ENCODE data around the gene UBR4.

The UBR4 gene

GRCh38 chr1:19076841-19077616, 133.0 kb downstream of the UBR4 start:
- Histone ChIP-seq H3K4me3 (ENCODE audit: low read length) (no peak overlapping the region), H3K36me3 (ENCODE audit: control insufficient read depth, low read length) (peaks cover 85% of the 10 kb centered on the region), H3F3A (ENCODE audit: control insufficient read depth, insufficient read depth) (no peaks in the 10 kb centered on the region), H4K20me1 (ENCODE audit: control insufficient read depth, insufficient read depth, low read depth, low read length) (no peaks in the 10 kb centered on the region), H3K4me2 (ENCODE audit: low read length) (no peak overlapping the region), H3K9me2 (replicated peaks; ENCODE audit: control insufficient read depth, low read length) (no peaks in the 10 kb centered on the region), H3K4me1 (ENCODE audit: control insufficient read depth, low read length) (no peaks in the 10 kb centered on the region), H3K27ac (ENCODE audit: low read depth, low read length) (no peak overlapping the region), H3K9me3 (ENCODE audit: control insufficient read depth, insufficient read depth, low read length) (no peaks in the 10 kb centered on the region), H3K79me2 (ENCODE audit: control insufficient read depth, low read length) (no peaks in the 10 kb centered on the region), H3K27me3 (ENCODE audit: control insufficient read depth, low read length) (no peaks in the 10 kb centered on the region)
- TF ChIP-seq EZH2phosphoT487 (IDR thresholded peaks at IDR 0.05; ENCODE audit: borderline replicate concordance, low read length) (no peak), CTCF (IDR thresholded peaks at IDR 0.05; ENCODE audit: low read depth, low read length, poor library complexity, severe bottlenecking) (no peak)

GRCh38 chr1:19074902-19075721, 135.0 kb downstream of the UBR4 start:
- Histone ChIP-seq H3K27ac (ENCODE audit: low read depth, low read length) (no peak overlapping the region), H3K4me1 (ENCODE audit: control insufficient read depth, low read length) (no peaks in the 10 kb centered on the region), H3F3A (ENCODE audit: control insufficient read depth, insufficient read depth) (no peaks in the 10 kb centered on the region), H3K79me2 (ENCODE audit: control insufficient read depth, low read length) (no peaks in the 10 kb centered on the region), H3K9me3 (ENCODE audit: control insufficient read depth, insufficient read depth, low read length) (no peaks in the 10 kb centered on the region), H3K4me3 (ENCODE audit: low read length) (no peak overlapping the region), H3K36me3 (ENCODE audit: control insufficient read depth, low read length) (peaks cover 66% of the 10 kb centered on the region), H3K27me3 (ENCODE audit: control insufficient read depth, low read length) (no peaks in the 10 kb centered on the region), H4K20me1 (ENCODE audit: control insufficient read depth, insufficient read depth, low read depth, low read length) (no peaks in the 10 kb centered on the region), H3K9me2 (replicated peaks; ENCODE audit: control insufficient read depth, low read length) (no peaks in the 10 kb centered on the region), H3K4me2 (ENCODE audit: low read length) (no peak overlapping the region)
- TF ChIP-seq EZH2phosphoT487 (IDR thresholded peaks at IDR 0.05; ENCODE audit: borderline replicate concordance, low read length) (no peak), CTCF (IDR thresholded peaks at IDR 0.05; ENCODE audit: low read depth, low read length, poor library complexity, severe bottlenecking) (no peak)

- TF ChIP-seq CTCF (IDR thresholded peaks at IDR 0.05; ENCODE audit: low read depth, low read length, poor library complexity, severe bottlenecking): no peak
- TF ChIP-seq EZH2phosphoT487 (IDR thresholded peaks at IDR 0.05; ENCODE audit: borderline replicate concordance, low read length): no peak
- H3K36me3 ChIP-seq (ENCODE audit: control insufficient read depth, low read length): peaks cover 59% of the 10 kb centered on the region
Observed at GRCh38 chr1:19074361-19074901, 135.6 kb downstream of the UBR4 start.

More at GRCh38 chr1:19074361-19074901, 135.6 kb downstream of the UBR4 start:
- Histone ChIP-seq H3K27ac (ENCODE audit: low read depth, low read length) (no peak overlapping the region), H3K9me3 (ENCODE audit: control insufficient read depth, insufficient read depth, low read length) (no peaks in the 10 kb centered on the region), H3K9me2 (replicated peaks; ENCODE audit: control insufficient read depth, low read length) (no peaks in the 10 kb centered on the region), H3K4me3 (ENCODE audit: low read length) (no peak overlapping the region), H3K4me2 (ENCODE audit: low read length) (no peak overlapping the region), H3F3A (ENCODE audit: control insufficient read depth, insufficient read depth) (no peaks in the 10 kb centered on the region), H3K79me2 (ENCODE audit: control insufficient read depth, low read length) (no peaks in the 10 kb centered on the region), H3K27me3 (ENCODE audit: control insufficient read depth, low read length) (no peaks in the 10 kb centered on the region), H4K20me1 (ENCODE audit: control insufficient read depth, insufficient read depth, low read depth, low read length) (no peaks in the 10 kb centered on the region), H3K4me1 (ENCODE audit: control insufficient read depth, low read length) (no peaks in the 10 kb centered on the region)

Measured in DOHH2 (cell line).